HG03060 (cell line): Measurements from ENCODE around the gene GPR183.

Source experiments
- ATAC-seq: cut with Tn5 transposase; IDR thresholded peaks from one replicate; pipeline ENCODE4 v1.9.1; 2021; ENCODE audit warnings: low read depth, moderate number of reproducible peaks; ENCODE audit not compliant: unreplicated experiment

GPR183 gene

DNA sequence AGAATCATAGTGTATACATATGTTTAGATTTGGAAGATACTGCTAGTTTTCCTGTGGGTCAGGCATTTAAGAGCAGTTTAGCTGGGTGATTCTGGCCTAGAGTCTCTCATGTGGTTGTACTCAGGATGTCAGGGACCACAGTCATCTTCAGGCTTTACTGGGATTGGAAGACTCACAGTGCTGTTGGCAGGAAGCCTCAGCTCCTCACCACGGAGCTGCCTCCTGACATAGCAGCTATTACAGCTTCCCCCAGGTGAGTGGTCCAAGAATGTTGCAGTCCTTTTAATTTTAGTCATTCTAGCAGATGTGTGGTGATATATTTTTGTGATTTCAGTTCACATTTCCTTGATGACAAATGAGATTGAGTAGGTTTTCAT lies 32.1 kb downstream of the GPR183 start:
- no peak for ATAC-seq

DNA sequence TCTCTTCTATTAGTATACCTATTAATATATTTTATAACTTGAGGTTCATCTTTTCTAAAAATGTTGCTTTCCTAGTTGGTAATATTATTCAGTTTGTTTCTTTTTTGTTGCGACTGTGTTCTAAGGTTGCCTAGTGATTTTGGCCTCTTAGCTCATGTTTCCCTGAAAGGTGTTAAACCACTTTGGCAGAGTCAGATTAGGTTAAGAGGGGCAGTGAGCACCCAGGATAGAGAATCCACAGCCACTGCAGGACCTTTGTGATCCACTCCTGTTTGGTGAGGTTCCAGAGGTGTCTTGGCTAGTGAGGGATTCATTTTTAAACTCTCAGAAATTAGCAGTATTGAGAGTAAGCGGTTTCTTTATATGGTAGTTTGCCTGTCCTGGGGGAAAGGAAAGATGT lies 34.1 kb downstream of the GPR183 start:
- no peak for ATAC-seq

DNA sequence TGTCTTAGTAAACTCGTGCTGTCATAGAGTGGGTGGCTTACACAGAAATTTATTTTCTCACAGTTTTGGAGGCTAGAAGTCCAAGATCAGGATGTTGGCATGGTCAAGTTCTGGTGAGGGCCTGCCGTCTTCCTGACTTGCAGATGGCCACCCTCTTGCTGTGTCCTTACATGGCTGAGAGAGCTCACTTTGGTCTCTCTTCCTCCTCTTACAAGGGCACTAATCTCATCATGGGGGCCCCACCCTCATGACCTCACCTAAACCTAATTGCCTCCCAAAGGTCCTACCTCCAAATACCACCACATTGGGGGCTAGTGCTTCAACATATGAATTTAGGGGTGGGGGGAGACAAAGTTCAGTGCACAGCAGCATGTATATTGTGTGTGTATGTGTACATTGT lies 34.7 kb downstream of the GPR183 start:
- ATAC-seq: no peak

DNA sequence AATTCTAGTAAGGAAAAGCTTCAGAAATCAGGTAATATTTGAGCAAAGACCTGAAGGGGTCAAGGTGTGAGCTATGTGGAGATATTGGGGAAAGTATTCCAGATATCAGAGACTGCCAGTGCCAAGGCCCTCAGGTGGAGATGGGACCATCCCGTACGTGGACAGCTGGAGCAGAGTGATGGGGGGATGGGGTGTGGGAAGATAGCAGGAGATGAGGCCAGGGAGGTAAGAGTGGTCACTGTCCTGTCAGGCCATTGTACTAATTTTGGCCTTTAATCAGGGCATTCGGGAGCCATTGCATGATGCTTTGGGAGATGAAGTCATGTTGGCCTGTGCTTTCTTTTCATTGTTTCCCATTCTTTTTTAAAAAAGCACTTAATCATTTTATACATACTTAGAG lies 36.0 kb downstream of the GPR183 start:
- ATAC-seq: no peak

DNA sequence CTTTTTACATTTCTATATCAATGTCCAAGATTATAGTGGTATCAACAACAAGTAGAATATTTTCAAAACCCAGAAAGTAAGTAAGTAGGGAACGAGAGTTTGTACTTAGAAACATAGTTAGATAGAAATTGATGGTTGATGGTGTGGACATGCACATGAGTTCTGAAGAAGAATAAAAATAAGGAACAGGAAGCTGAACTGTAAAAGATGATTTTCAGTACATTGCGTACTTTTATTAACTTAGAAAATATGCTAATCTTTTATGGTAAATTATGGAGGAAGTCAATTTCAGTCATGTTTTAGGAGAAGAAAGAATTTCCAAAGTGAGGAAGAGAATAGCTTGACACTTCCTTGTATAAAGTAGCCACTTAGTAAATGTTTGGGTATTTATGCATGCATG lies 36.7 kb downstream of the GPR183 start:
- ATAC-seq: no peak

DNA sequence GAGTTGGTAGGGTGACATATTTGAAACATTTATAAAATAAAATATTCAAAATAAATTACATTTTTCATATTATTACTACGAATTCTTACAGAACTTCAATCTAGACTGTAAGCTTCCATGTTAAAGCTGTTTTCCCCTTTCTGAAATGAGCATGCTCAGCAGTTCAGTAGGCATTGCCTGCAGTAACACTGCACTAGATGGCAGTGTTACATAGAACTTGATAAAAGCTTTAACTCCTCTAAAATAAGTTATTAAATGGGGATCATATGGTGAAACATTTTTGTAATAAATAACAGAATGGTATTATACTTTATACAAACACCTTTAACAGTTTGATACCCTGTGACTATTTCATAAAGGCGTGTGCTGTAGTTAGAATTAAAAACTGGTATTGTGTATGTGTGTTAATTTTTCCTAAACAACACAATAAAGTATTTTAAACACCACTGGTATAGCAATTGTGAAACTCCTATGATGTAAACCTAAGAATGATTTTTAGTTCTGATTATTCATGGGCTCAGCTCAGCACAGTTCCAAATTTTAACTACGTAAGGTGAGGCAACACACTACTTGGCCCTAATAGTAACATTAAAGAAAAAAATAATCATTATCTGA lies 37.5 kb downstream of the GPR183 start:
- peak; percentile 40 for ATAC-seq

DNA sequence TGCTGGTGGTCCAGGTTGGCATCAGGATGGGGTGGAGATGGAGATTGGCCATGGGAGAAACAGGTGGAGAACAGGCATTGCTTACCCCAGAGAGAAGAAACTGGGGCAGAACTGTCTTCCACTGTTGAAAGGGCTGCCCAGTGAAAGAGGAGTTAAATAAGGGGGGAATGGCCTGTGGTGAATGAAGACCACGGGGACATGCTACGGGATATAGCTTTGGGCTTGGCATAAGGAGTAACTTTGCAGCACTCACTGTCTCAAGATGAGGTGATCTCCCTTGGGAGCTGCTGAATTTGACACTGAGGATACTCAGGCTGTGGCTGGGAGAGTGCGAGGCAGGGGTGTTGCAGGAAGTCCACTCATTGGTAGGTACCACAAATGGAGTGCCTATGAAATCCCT lies 38.4 kb downstream of the GPR183 start:
- no peak for ATAC-seq

DNA sequence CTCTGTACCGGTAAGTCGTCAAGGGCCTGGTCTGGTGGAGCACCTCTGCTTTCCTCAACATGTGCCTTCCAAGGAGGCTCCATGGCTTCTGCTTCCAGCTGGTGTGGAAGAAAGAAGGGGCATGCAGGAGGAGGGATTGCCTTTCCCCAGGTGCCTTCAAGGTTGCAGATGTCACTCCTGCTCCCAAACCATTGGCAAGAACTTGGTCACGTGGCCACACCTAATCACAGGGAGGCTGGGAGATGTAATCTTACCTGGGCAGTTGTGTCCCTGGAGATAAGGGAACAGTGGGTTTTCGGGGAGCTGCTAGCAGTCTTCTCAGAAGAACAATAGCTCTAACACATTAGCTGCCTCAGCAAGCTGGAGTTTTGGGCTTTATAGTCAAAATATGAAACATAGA lies 39.3 kb downstream of the GPR183 start:
- no peak for ATAC-seq

DNA sequence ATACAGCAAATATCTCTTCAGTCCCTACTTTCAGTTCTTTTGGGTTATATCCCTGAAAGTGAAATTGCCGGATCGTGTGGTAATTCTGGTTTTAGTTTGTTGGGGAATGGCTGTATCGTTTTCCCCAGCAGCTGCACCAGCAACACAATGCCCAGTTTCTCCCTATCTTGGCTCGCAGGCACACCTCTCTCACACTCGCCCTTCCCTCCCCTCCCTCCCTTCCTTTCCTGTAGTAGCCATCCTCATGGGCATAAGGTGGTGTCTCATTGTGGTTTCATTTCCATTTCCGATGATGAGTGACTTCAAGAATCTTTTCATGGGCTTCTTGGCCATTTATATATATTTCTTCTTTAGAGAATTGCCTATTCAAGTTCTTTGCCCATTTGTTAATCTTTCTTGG lies 40.4 kb downstream of the GPR183 start:
- no peak for ATAC-seq

DNA sequence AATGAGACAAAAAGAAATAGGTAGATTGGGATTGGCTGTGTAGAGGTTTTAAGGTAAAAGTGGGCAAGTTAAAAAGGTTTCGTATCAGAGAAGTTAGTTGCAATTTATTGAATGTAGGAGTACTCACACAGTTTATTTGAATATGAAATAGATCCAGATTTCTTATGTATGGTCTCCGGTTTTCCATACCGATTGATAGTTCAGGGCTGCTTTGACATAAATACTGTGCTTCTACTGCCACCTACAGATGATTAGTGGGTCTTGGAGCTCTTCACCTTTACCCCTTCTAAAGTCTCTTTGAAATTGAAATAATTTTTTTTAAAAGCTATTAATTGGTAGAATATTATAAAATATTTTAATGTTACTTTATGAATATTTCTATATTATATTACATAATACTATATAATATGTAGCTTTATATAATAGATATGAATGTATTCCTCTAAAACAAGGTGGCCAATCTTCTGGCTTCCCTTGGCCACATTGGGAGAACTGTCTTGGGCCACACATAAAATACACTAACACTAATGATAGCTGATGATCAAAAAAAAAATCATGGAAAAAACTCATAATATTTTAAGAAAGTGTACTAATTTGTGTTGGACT lies 41.3 kb downstream of the GPR183 start:
- ATAC-seq: no peak

DNA sequence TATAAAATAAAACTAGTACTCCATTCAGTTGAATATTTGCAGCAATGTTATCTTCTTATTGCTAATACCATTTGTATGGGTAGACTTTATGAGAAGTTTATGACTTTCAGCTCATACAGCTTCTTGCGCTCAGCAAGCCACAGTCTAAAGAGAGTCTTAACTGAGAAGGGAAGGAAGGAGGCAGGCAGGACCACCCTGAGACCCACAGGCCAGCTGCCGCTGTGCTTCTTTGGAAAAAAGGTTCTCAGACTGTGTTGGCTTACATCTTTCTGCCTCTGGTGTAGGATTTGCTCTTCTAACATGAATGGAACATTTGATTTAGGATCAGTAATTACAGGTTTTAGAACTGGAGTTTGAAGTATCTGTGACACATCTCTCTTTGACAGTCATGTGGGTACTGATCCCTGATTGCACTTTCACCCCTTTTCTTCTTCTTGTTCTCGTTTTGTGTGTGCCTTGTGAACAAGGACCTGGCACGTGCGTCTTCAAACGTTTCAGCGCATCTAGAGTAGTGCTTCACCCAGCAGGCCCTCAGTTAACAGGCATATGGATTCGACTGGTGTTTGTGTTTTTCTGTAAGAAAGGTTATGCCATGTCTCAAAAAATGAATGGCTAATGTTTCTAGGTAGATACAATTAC lies 41.9 kb downstream of the GPR183 start:
- ATAC-seq: no peak

DNA sequence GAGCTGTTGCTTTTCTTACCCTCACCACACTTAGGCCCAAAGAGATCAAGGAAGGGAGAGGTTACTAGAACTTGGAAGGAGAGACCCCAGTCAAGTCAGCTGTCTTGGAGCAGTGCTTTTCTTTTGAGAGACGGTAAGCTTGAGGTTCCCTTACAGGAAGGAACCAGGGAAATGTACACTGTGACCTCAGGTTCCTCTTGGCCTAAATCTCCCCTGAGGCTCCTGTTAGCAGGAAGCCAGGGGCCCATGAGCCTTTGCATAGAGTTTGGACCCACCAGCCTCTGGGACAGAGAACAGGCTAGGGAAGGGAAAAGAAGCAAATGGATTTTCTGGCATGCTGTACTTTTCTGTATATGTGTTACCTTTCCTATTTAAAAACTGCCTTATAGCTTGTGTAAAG lies 43.1 kb downstream of the GPR183 start:
- no peak for ATAC-seq

DNA sequence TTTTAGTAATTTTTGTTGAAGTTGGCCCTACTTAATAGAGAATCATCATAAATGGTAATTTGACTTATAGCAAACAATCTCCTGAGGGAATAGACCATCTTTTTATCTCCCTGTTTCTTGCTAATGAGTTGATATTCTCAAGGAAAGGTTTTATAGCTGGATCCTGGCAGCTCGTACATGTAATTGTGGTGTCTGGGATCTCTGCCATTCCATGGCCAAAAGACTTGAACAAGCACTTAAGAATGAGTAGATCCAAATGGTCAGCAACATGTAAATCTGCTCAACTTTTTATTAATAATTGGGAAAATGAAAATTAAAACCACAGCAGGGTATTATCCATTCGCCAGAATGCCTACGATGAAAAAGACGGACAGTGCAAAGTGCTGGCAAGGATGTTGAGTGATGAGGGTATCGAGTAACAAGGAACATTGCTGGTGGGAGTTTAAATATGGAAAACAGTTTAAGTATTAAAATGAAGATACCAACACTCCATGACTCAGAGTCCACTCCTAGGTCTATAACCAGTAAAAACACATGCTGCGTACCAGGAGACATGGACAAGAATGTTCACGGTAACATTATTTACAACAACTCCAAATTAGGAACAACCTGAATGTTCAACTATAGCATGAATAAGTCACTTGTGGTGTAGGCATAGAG lies 43.9 kb downstream of the GPR183 start:
- ATAC-seq: no peak

DNA sequence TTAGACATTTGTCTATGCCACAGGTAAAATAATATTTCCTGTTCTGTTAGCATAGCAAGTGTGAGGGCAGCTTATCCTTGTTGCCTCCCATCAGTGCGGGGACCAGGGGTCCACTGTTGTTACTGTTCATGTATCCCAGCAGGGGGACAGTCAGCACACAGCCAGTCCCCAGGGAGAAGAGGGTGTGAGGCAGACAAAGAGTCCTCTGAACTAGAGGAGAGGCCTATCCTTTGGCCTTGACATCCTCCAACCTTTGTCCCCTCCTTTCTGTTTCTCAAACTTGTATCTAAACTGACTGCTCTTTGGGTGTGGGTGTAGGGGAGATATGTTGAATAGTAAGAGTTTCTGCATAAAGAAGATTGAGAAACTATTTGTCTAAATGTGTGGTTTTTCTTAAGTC lies 46.1 kb downstream of the GPR183 start:
- ATAC-seq: no peak

DNA sequence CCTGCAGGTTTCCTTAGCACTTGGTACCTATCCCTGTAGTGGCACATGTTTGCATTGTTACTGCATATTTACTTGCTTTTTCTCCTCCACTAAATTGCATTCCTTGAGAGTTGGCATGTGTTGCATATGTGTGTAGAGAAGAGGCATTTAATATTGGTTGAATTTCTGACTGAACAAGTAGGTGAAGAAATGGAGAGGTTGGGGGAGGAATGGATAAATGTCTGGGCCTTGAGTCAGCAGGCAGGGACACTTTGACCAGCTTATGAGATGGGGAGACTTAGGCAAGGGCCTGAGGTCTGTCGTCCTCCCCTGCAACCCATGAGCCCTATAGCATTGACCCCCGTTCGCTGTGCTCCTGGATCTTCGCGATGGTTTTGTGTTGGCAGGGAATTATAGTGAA lies 47.0 kb downstream of the GPR183 start:
- ATAC-seq: no peak

DNA sequence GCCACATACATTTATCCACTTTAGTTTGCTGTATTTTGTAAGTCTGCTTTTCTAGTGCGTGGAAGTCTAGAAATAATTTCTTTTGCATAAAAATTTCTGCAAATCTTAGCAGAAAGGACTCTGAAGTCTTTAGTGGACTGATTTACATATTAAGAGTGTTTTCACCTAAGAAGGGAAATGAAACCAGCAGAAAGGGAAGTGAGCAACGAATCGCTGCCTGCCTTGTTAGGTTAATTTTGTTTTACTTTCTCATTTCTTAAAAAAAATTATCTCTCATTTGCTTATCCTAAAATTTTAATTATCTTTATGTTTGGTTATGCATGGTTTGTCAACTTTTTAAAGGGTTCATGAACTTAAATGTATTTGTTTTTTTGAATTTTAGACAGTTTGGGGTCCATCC lies 48.3 kb downstream of the GPR183 start:
- ATAC-seq: peak; percentile 37

DNA sequence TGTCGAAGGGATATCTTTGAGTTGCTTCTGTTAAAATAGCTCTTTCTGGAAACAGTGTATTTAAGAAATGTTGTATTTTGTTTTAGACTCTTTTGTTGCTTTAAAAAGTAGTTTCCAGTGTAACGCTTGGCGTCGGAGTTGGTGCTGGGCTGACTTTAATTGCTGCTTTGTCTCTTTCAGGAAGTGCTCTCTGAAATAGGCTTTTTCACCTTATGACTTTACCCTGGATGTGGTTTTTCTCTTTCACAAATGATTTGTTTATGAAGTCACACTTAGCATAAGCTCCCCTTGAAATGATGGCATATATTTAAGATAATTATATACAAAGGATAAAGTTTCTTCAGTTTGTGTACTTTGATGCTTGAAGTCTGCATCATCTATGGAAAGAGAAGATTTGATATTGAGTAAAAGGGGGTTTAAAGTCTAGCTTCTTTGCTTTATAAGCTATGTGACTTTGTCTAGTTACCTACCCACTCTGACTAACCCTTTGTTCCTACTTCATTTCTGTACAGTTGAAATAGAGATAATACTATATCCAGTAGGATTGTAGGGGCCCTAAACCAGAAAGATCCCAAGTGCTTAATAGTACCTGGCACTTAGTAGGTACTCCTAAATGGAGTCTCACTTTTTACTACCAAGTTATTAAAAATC lies 48.9 kb downstream of the GPR183 start, which contains the start of gene GPR18:
Gene GPR18 (minus strand): TSS at position 170 of the 651 bp plus-strand sequence. CDS start 2,507 bp downstream, outside the sequence.
- peak; percentile 83 for ATAC-seq

DNA sequence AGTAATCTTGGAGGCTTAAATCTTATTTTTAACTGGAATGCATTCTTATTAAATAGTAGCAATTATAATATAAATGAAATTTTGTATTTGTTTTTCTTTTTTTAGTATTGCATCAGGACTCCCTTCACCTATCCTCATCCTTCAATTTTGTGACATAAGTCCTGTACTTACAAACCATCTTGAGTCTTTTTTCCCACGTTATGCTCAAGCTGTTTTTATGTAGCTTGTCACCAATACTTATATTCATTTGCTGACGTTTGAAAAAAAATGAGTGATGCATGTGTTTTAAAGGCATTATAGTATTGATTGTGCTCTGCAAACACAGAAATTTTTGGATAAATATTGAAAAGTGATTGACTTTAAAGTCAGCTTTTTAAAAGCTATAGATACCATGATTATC lies 49.9 kb downstream of the GPR183 start:
- ATAC-seq: no peak

DNA sequence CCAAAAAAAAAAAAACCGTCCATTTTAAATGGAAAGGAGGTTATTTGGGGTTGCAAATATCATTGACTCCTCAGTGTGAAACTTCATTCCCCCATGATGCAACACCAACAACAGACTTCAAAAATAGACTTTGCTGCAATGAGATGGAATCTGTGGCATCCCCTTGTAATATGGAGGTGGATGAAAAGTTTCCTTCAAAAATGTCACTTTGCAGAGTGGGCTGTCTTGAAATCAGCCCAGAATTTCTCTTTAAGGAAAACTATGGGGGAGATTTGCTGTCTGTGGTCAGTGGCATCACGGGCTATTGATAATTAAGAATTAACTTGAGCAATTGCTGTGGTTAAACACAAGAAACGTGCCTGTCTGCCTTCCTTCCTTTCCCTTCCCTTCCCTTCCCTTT lies 50.5 kb downstream of the GPR183 start:
- ATAC-seq: no peak

DNA sequence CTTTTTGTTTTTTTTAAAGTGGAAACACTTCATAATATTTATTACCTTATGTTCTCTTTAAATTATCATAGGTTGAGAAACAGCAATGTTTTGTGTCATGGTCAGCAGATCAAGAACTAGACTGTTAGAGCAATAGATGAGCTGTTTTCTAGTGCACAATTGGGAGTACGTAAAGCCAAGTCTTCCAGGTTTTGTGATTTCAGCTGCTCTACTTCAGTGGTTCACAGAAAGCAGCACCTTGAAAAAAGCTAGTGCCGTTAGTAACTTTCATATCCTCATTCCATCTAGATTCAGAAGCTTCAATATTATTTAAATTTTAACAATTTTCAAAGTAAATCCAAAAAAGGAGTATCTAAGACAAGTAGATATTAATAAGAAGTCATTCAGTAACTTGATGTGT lies 50.9 kb downstream of the GPR183 start:
- no peak for ATAC-seq

DNA sequence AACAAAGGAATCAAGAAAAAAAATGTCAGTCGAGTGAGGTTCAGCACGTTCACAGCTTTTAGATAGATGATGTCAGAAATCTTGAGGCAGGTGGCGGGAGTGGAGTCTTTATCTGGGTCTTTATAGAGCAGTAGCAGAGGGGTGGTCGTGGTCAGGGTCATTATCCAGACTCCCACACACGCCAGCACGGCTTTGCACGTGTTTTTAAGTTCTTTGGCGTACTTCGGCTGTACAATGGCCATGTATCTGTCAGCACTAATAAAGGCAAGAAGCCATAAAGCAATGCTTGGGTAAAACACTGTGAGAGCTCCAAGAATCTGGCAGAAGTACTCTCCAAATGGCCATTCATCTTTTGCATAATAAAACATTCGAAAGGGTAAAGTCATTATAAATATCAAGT lies 51.9 kb downstream of the GPR183 start:
- ATAC-seq: no peak
